Sigmoid colon (tissue), 7 donors: ENCODE results near the gene ADAMTS2. TPM values are rescaled to one million over a fixed set of nuclear protein-coding genes. Genes with fewer than 3 reads are reported as not detected.

Experiments
- DNase-seq: peaks from one replicate; pipeline ENCODE4 v3.0.0-alpha.2; 2019
- H3K27ac ChIP-seq, 4 donors: fragments of 200-600 bp; sonication (generic); one replicate each; pipeline ENCODE4 v1.5.1; 2016 to 2019; ENCODE audit warnings: mild to moderate bottlenecking in 1 of 4
- H3K27me3 ChIP-seq, 3 donors: fragments of 200-600 bp; sonication (generic); one replicate each; pipeline ENCODE4 v1.5.1; 2019; ENCODE audit warnings: mild to moderate bottlenecking in 1 of 3
- H3K36me3 ChIP-seq, 4 donors: fragments of 200-600 bp; sonication (generic); one replicate each; pipeline ENCODE4 v1.5.1; 2016 to 2019
- H3K4me1 ChIP-seq, 4 donors: fragments of 200-600 bp; sonication (generic); one replicate each; pipeline ENCODE4 v1.5.1; 2017 to 2019
- H3K4me3 ChIP-seq, 4 donors: fragments of 200-600 bp; sonication (generic); one replicate each; pipeline ENCODE4 v1.5.1; 2017 to 2019; ENCODE audit warnings: mild to moderate bottlenecking in 2 of 4, moderate library complexity in 1 of 4
- H3K9me3 ChIP-seq, 4 donors: fragments of 200-600 bp in 3 of 4; sonication (generic) in 3 of 4; one replicate each; pipeline versions ENCODE4 v1.5.1 to v1.6.1; 2013 to 2019
- CTCF ChIP-seq, 4 experiments: fragments of 450-650 bp in 3 of 4; fragments of 200-600 bp in 1 of 4; IDR thresholded peaks; one replicate each; pipeline ENCODE4 v1.5.1; 2016 to 2019; ENCODE audit warnings: antibody characterized with exemption in 4 of 4, mild to moderate bottlenecking in 3 of 4, moderate library complexity in 2 of 4
- EP300 ChIP-seq, 4 donors: sonication (generic); formaldehyde crosslinking; IDR thresholded peaks; one replicate each; pipeline ENCODE4 v1.6.1; 2017; ENCODE audit warnings: antibody characterized with exemption in 4 of 4
- POLR2A ChIP-seq, 2 donors: fragments of 450-650 bp; IDR thresholded peaks; one replicate each; pipeline ENCODE4 v1.6.1; 2016; ENCODE audit warnings: antibody characterized with exemption in 2 of 2, mild to moderate bottlenecking in 2 of 2, moderate library complexity in 2 of 2
- POLR2AphosphoS5 ChIP-seq, 4 donors: sonication (generic); formaldehyde crosslinking; IDR thresholded peaks; one replicate each; pipeline ENCODE4 v1.6.1; 2017; ENCODE audit warnings: antibody characterized with exemption in 4 of 4
- WGBS, 2 donors: extraction: QIAGEN DNeasy Blood & Tissue Kit; methylation state at CpG; one replicate each; pipeline ENCODE4 v1.1.7; 2013; 5-methylcytosine and 5-hydroxymethylcytosine counted together
- intact Hi-C: fragments of 100-400 bp; cut with DNase I; formaldehyde crosslinking; loops from one replicate; pipeline ENCODE4 v1.15.1; 2023
- polyA plus RNA-seq, 3 donors: library from polyadenylated mRNA; stranded (reverse); fragments of 200-250 nt; gene quantifications; one replicate each; pipeline ENCODE4 v1.2.3, GENCODE V29; 2013
- total RNA-seq, 4 donors: library from RNA; depleted of rRNA; stranded (reverse); fragments of >200 nt; gene quantifications; one replicate each; pipeline ENCODE4 v1.1.0, GENCODE V29; 2016
- donor health status: healthy with polysubstance abuse.
- donor health status: Bipolar disorder and iron deficiency.
- donor health status: healthy.

The ADAMTS2 gene
- total and polyA plus RNA-seq, 7 donors = 0.69 to 33.2 (median 9.2) TPM

GRCh38 chr5:179228341-179229121, 116.7 kb downstream of the ADAMTS2 start:
- no peaks in the 10 kb centered on the region for H3K4me1 ChIP-seq
- no peaks in the 10 kb centered on the region for H3K27me3 ChIP-seq
- no peak for TF ChIP-seq POLR2A (IDR thresholded peaks at IDR 0.05)
- TF ChIP-seq POLR2AphosphoS5 (IDR thresholded peaks at IDR 0.05) = no peak
- TF ChIP-seq EP300 (IDR thresholded peaks at IDR 0.05) = no peak
- no peak for TF ChIP-seq CTCF (IDR thresholded peaks at IDR 0.05)
- no peaks in the 10 kb centered on the region for H3K36me3 ChIP-seq
- no peak overlapping the region for H3K4me3 ChIP-seq
- intact Hi-C loops = no loop called here
- peak; percentile 53 for DNase-seq
- no peak overlapping the region for H3K27ac ChIP-seq
- WGBS, 2 donors = 77 to 84% methylated on average over 20 of the region's 20 CpGs
- no peaks in the 10 kb centered on the region for H3K9me3 ChIP-seq

GRCh38 chr5:179227580-179228311, 117.5 kb downstream of the ADAMTS2 start:
- intact Hi-C loops = no loop called here
- H3K36me3 ChIP-seq = no peaks in the 10 kb centered on the region
- DNase-seq = peak; percentile 45
- H3K27me3 ChIP-seq = no peaks in the 10 kb centered on the region
- H3K4me1 ChIP-seq = no peaks in the 10 kb centered on the region
- WGBS, 2 donors = 72 to 79% methylated on average over 17 of the region's 17 CpGs
- no peak overlapping the region for H3K27ac ChIP-seq
- TF ChIP-seq POLR2AphosphoS5 (IDR thresholded peaks at IDR 0.05) = no peak
- TF ChIP-seq CTCF (IDR thresholded peaks at IDR 0.05) = no peak
- TF ChIP-seq POLR2A (IDR thresholded peaks at IDR 0.05) = no peak
- no peak for TF ChIP-seq EP300 (IDR thresholded peaks at IDR 0.05)
- no peaks in the 10 kb centered on the region for H3K9me3 ChIP-seq
- H3K4me3 ChIP-seq = no peak overlapping the region

GRCh38 chr5:179227229-179227579, 118.1 kb downstream of the ADAMTS2 start:
- 63 to 73% methylated on average over 4 of the region's 4 CpGs for WGBS, 2 donors
- Histone ChIP-seq H3K27ac (no peak overlapping the region), H3K27me3 (no peaks in the 10 kb centered on the region), H3K4me3 (no peak overlapping the region), H3K9me3 (no peaks in the 10 kb centered on the region), H3K4me1 (no peaks in the 10 kb centered on the region), H3K36me3 (no peaks in the 10 kb centered on the region)
- intact Hi-C loops = no loop called here
- no peak for TF ChIP-seq EP300 (IDR thresholded peaks at IDR 0.05)
- TF ChIP-seq CTCF (IDR thresholded peaks at IDR 0.05) = no peak
- TF ChIP-seq POLR2A (IDR thresholded peaks at IDR 0.05) = no peak
- no peak for TF ChIP-seq POLR2AphosphoS5 (IDR thresholded peaks at IDR 0.05)
- DNase-seq = peak; percentile 40

- DNase-seq = peak; percentile 12
- Histone ChIP-seq H3K27me3 (no peaks in the 10 kb centered on the region), H3K36me3 (no peaks in the 10 kb centered on the region), H3K4me1 (no peaks in the 10 kb centered on the region), H3K9me3 (no peaks in the 10 kb centered on the region), H3K27ac (no peak overlapping the region), H3K4me3 (no peak overlapping the region)
- intact Hi-C loops = no loop called here
- 77 to 85% methylated on average over 8 of the region's 8 CpGs for WGBS, 2 donors
- no peak for TF ChIP-seq POLR2A (IDR thresholded peaks at IDR 0.05)
Observed at GRCh38 chr5:179226696-179227095, 118.6 kb downstream of the ADAMTS2 start.

GRCh38 chr5:179225387-179225786, 119.9 kb downstream of the ADAMTS2 start:
- no peak for TF ChIP-seq POLR2A (IDR thresholded peaks at IDR 0.05)
- no peak for TF ChIP-seq CTCF (IDR thresholded peaks at IDR 0.05)
- no peak for TF ChIP-seq EP300 (IDR thresholded peaks at IDR 0.05)
- TF ChIP-seq POLR2AphosphoS5 (IDR thresholded peaks at IDR 0.05) = no peak
- Histone ChIP-seq H3K4me3 (no peak overlapping the region), H3K4me1 (no peaks in the 10 kb centered on the region), H3K9me3 (no peaks in the 10 kb centered on the region), H3K27ac (no peak overlapping the region), H3K36me3 (no peaks in the 10 kb centered on the region), H3K27me3 (no peaks in the 10 kb centered on the region)
- intact Hi-C loops = no loop called here
- DNase-seq = peak; percentile 59
- WGBS, 2 donors = 96% methylated on average over 19 of the region's 19 CpGs
